Activated T-helper 1 cell treated with anti-CD3 and anti-CD28 coated beads, Interleukin-2, amount 50 U/mL, for 16 hours (primary cell): ENCODE data around the gene TSC1.
"Not testable (repeated sequence)": the region's sequence is repeated elsewhere in the genome, so short reads cannot be mapped to it uniquely, and the experiment has no call there.

Experiments
- DNase-seq, 2 donors: peaks; one replicate each; pipeline ENCODE4 v3.0.0-alpha.2; 2020; ENCODE audit warnings: low read depth in 1 of 2, low spot score in 1 of 2

The TSC1 gene

GRCh38 chr9:132944294-132945185 is at the start of gene TSC1:
TSC1 (minus strand) TSS chr9:132944616; CDS start chr9:132928872, 15,744 bp downstream.
- peak; percentile 98 for DNase-seq

- DNase-seq: no peak
These were observed 49.1 kb upstream of the TSC1 start for GRCh38 chr9:132993511-132993939.

GRCh38 chr9:132991351-132992300 is 47.2 kb upstream of the TSC1 start:
- DNase-seq: no peak

- no peak for DNase-seq
These were observed 46.4 kb upstream of the TSC1 start for GRCh38 chr9:132990781-132991180.

- DNase-seq: not testable (repeated sequence)
These were observed 45.7 kb upstream of the TSC1 start for GRCh38 chr9:132989998-132990557.

- DNase-seq: no peak
These were observed 45.1 kb upstream of the TSC1 start for GRCh38 chr9:132989414-132989996.

GRCh38 chr9:132989014-132989310 is 44.5 kb upstream of the TSC1 start:
- no peak for DNase-seq

- DNase-seq: no peak
These were observed 44.0 kb upstream of the TSC1 start for GRCh38 chr9:132988244-132989013.

- no peak for DNase-seq
These were observed 42.5 kb upstream of the TSC1 start for GRCh38 chr9:132986640-132987620.

- no peak for DNase-seq
These were observed 41.7 kb upstream of the TSC1 start for GRCh38 chr9:132986114-132986513.

- DNase-seq: no peak
These were observed 41.1 kb upstream of the TSC1 start for GRCh38 chr9:132985489-132985888.

- DNase-seq: no peak
These were observed 40.6 kb upstream of the TSC1 start for GRCh38 chr9:132985071-132985350.

- no peak for DNase-seq
These were observed 40.0 kb upstream of the TSC1 start for GRCh38 chr9:132984202-132985070.

GRCh38 chr9:132983491-132984201 is 39.2 kb upstream of the TSC1 start:
- DNase-seq: no peak

- DNase-seq: no peak
These were observed 38.0 kb upstream of the TSC1 start for GRCh38 chr9:132982458-132982857.

GRCh38 chr9:132980157-132980556 is 35.7 kb upstream of the TSC1 start:
- no peak for DNase-seq

- DNase-seq: no peak
These were observed 34.2 kb upstream of the TSC1 start, which contains the start of gene GFI1B for GRCh38 chr9:132978451-132979131. GFI1B (plus strand) TSS chr9:132978694; CDS start chr9:132986679, 7,985 bp downstream.
